ENCODE measurements around the gene RNF213.

DNA sequence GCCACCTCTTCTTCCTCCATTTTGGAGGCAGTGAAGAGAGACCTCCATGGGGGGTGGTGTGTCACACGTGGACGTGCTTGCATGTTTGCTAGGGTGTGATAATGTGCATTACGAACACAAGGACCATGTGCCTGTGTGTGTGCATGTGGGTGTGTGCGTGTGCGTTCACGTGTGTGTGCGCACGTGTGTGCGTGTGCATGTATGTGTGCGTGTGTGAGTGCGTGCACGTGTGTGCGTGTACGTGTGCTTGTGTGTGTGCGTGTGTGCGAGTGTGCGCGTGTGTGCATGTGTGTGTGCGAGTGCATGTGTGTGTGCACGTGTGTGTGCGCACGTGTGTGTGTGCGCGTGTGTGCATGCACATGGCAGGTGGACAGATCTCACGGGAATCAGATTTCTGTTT lies 29.5 kb downstream of the RNF213 start:
- TF ChIP-seq CTCF (IDR thresholded peaks at IDR 0.05; ENCODE audit: insufficient read depth, low read depth, low read length) (no peak), EZH2 (IDR thresholded peaks at IDR 0.05; ENCODE audit: insufficient read depth, low read length) (no peak)
